ENCODE results near the gene LRP8.

LRP8 gene

DNA sequence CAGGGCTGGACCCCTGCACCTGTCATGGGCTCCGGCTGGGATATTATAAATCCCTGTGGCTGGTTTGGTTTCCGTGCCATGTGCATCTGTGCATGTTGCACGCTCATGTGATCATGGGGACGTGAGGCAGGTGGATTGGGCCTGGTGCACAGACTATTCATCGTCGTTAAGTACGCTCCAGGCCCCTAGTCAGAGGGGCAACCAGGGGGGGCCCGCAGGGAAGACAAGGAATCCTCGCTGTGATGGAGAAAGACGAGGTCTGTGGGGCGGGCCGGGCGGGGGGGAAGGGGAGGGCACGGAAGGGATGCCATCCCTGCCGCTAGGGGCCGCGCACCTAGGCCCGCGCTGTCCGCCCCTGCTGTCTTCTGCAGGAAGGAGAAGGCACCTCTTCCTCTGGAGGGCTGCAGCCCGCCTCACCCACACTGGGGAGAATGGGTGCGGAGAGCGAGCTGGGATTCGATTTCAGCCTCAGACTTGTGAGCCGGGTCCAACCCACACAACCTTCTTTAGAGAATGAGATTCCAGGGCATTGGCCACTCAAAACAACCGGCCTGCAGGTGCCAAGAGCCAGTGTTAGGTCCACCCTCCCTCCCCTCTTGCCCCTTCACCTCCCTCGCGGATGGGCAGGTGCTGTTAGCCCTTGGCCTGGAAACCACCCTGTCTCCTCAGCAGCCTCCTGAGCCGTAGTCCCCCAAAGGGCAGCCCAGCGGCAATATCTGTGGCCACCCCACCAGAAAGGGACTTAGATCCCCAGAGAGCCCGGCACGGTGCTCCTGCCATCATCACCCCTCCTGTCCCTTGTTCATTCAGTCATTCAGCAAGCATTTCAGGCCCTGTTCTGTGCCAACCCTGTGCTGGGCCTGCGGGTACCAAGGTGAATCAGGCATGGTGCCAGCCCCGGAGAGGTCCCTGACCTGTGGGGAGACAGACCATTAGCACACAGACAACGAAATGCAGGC lies 950 bp upstream of the LRP8 start:
- H3K9me3 ChIP-seq: no peaks in the 10 kb centered on the region
- H3K27me3 ChIP-seq (ENCODE audit: low read depth): no peaks in the 10 kb centered on the region
- H3K4me3 ChIP-seq: peak overlapping the region; percentile 36
- in situ Hi-C loops (cut with MboI; ENCODE audit: low sequenced_read_pairs): no loop called here
- peaks cover 20% of the 10 kb centered on the region for H3K36me3 ChIP-seq (replicated peaks)
- no peak for DNase-seq (ENCODE audit: low spot score in 2 of 2)
- H3K4me1 ChIP-seq: peaks cover 7% of the 10 kb centered on the region

DNA sequence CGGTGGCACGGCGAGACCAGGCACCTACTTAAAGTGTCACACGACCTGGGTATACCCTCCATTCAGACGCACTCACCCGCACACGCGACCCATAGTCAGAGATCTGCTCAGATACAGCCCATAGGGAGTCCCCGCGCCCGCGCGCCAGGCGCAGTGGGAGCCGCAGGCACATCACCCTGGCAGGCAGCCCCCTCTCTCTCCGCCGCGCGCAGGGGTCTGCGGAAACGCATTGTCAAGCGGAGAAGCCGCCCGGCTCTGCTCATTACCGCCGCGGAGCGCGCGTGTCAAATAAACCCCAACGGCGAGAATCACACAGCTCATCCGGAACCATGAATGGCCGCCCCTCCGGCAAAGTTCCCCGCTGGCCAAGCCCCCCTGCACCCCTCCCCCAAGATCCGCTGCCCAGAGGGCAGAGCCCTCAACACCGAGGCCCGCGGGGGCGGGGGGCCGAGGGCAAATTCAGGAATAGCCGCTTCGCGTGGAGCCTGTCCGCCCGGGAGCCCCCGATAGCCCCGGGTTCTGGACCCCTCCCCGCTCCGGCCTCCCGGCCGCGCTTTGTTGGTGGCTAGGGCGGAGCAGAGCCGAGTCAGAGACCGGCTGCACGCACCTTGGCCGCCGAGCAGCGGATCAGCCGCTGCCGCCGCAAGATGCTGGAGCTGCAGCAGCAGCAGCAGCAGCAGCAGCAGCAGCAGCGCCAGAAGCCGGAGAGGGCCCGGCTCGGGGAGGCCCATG lies 522 bp downstream of the LRP8 start:
- H3K4me3 ChIP-seq: peak overlapping the region; percentile 93
- H3K9me3 ChIP-seq: no peaks in the 10 kb centered on the region
- H3K4me1 ChIP-seq: peaks cover 7% of the 10 kb centered on the region
- peaks cover 35% of the 10 kb centered on the region for H3K36me3 ChIP-seq (replicated peaks)
- in situ Hi-C loops (cut with MboI; ENCODE audit: low sequenced_read_pairs): no loop called here
- no peaks in the 10 kb centered on the region for H3K27me3 ChIP-seq (ENCODE audit: low read depth)
- peak; percentile 18 to 69 for DNase-seq (ENCODE audit: low spot score in 2 of 2)

DNA sequence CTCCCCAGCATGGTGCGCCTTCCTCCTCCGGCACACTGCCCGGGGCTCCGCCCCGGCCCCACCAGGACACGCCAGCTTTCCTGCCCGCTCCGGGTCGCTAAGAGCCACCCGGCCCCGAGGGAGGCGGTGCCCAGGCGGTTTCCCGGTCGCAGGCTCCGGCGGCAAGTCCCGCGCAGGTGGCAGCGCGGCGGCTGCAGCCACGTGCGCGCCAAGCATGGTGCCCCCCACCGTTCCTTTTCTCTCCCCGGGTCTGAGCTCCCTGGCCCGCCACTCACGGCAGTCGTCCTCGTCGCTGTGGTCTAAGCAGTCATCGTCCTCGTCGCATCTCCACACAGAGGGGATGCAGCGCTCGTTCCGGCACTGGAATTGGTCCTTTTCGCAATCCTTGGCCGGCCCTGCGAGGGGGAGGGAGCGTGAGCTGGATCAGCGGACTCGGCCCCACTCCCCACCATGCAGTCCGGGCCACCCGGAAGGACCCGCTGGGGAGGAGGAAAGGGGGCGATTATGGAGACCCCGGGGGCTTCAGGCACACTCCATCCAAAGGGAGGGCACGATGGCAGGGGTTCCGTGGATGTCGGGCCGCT lies 1.2 kb downstream of the LRP8 start:
- Histone ChIP-seq H3K4me3 (peak overlapping the region; percentile 93), H3K9me3 (no peaks in the 10 kb centered on the region), H3K4me1 (peaks cover 7% of the 10 kb centered on the region), H3K36me3 (replicated peaks) (peaks cover 42% of the 10 kb centered on the region), H3K27me3 (ENCODE audit: low read depth) (no peaks in the 10 kb centered on the region)
- peak in 1 of 2 experiments; percentile 48 for DNase-seq (ENCODE audit: low spot score in 2 of 2)
- in situ Hi-C loops (cut with MboI; ENCODE audit: low sequenced_read_pairs): no loop called here

DNA sequence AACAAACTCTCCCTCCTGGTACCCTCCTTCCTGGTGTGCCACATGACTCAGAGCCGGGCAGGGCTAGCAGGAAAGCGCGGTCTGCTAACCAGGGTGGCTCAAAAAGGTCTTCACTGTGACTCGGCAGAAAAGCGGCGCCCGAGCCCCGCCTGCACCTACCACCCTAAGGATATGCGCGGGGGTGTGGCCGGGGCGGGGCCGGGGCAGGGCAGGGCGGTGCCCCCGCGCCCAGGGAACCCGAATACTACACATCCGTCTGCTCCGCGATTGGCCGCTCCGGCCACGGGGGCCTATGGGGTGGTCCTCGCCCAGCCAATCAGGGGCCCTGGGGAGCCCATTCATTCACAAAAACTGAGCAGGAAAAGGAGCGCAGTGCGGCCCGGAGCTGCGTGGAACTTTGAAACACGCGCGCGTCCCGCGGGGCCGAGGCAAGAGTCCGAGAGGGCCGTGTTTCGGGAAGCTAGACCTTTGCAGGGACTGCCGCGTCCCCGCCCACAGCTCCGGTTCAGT lies 1.7 kb downstream of the LRP8 start:
- Histone ChIP-seq H3K9me3 (no peaks in the 10 kb centered on the region), H3K36me3 (replicated peaks) (peaks cover 47% of the 10 kb centered on the region), H3K4me3 (peak overlapping the region; percentile 93), H3K27me3 (ENCODE audit: low read depth) (no peaks in the 10 kb centered on the region), H3K4me1 (peaks cover 7% of the 10 kb centered on the region)
- peak; percentile 92 to 98 for DNase-seq (ENCODE audit: low spot score in 2 of 2)
- in situ Hi-C loops (cut with MboI; ENCODE audit: low sequenced_read_pairs): no loop called here

DNA sequence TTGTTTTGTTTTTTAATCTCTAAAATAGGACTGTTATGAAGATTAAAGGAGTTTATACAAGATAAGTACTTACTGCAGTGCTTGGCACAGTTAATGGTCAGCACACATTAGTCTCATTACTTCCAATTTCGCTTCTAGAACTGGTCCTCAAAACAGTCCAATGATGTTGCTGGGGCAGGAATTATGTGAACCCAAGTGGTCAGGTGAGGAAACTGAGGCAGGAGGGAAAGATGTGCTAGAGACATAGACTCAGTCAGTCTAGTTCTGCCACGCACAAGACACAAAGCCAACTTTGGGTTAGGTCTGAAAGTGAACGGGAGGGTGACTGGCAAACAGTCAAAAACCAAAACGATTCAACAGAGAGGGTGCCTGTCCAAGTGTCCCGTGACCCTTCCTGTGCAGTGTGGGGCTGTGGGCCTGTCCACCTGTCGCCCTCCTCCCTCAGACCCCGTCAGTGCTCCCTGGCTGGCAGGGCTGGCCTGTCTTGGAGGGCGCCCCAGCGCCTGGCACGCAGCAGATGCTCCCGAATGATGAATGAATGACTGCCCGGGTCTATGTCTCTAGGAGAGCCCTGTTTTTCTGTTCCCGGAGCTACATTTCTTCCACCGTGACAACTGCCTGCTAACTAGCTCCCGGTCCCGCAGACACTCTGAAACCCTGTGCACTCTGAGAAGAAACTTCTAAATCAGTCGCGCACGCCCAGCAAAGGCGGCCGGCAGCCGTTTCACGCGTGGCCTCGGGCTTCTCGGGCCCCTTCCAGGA lies 2.4 kb downstream of the LRP8 start:
- in situ Hi-C loops (cut with MboI; ENCODE audit: low sequenced_read_pairs): no loop called here
- Histone ChIP-seq H3K27me3 (ENCODE audit: low read depth) (no peaks in the 10 kb centered on the region), H3K4me3 (peak overlapping the region; percentile 93), H3K4me1 (peaks cover 7% of the 10 kb centered on the region), H3K9me3 (no peaks in the 10 kb centered on the region), H3K36me3 (replicated peaks) (peaks cover 53% of the 10 kb centered on the region)
- DNase-seq (ENCODE audit: low spot score in 2 of 2): no peak

DNA sequence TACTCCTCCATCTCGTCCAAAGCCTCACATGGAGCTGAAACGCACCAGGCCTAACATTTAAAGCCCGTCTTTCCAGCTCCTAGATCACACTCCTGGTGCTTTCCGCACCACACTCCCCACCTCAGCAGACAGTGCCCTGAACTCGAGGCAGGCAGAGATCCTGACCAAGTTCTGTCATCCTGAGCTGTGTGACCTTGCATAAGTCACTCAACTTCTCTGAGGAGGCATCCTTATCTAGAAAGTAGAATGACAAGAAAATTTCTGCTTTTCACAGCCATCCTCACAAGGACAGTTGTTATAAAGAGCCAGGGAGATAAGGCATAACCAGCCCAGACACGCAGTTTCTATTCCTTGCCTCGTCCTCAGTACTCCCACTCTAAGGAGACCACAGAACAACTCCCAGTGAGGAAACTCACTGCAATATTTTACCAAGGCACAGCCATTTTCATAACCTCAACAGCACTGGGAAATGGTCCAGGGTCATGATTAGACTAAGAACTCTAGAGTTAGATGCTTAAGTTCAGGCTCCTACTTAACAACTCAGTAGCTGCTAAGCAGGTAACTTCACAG lies 3.1 kb downstream of the LRP8 start:
- DNase-seq (ENCODE audit: low spot score in 2 of 2): no peak
- Histone ChIP-seq H3K27me3 (ENCODE audit: low read depth) (no peaks in the 10 kb centered on the region), H3K4me3 (no peak overlapping the region), H3K9me3 (no peaks in the 10 kb centered on the region), H3K36me3 (replicated peaks) (peaks cover 55% of the 10 kb centered on the region), H3K4me1 (peaks cover 7% of the 10 kb centered on the region)
- in situ Hi-C loops (cut with MboI; ENCODE audit: low sequenced_read_pairs): no loop called here

DNA sequence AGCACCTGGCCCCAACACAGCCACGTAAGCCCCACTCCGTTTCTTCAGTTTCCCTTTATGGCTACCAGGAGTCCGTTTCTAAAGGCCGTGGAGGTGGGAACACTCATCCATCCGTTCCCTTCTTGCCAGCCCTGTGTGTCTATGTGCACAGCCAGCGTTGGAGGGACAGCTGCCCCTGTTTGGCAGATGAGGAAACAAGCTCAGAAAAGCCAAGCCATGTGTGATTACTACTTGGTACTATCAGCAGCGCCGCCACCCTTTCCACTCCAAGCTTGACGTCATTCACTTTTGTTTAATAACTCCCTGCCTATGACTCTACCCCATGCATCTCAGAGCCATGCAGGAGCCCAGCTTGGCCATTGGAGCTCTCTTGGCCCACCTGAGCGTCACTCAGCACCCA lies 3.5 kb downstream of the LRP8 start:
- Histone ChIP-seq H3K36me3 (replicated peaks) (peaks cover 60% of the 10 kb centered on the region), H3K9me3 (no peaks in the 10 kb centered on the region), H3K27me3 (ENCODE audit: low read depth) (no peaks in the 10 kb centered on the region), H3K4me3 (no peak overlapping the region), H3K4me1 (peaks cover 7% of the 10 kb centered on the region)
- in situ Hi-C loops (cut with MboI; ENCODE audit: low sequenced_read_pairs): no loop called here
- DNase-seq (ENCODE audit: low spot score in 2 of 2): no peak

DNA sequence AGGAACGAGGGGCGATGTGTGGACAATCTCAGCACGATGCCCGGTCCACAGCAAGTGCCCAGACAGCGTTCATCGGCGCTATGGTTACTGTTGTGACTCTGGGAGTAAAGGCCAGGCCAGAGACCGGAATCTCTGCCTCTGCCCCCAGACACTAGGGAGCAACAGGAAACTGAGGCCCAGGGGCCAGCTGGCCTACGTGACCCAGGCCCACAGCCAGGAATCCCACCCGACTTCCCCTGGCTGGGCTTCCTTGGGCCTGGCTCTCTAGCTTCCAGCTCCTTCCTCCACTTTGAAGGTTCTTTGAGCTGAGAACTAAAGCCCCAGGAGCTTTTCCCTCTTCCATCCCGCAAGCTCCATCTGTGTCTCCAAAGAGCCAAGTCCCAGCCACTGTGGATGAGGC lies 4.6 kb downstream of the LRP8 start:
- no peak overlapping the region for H3K4me3 ChIP-seq
- no peak for DNase-seq (ENCODE audit: low spot score in 2 of 2)
- no peaks in the 10 kb centered on the region for H3K27me3 ChIP-seq (ENCODE audit: low read depth)
- H3K9me3 ChIP-seq: no peaks in the 10 kb centered on the region
- in situ Hi-C loops (cut with MboI; ENCODE audit: low sequenced_read_pairs): no loop called here
- H3K4me1 ChIP-seq: peaks cover 7% of the 10 kb centered on the region
- H3K36me3 ChIP-seq (replicated peaks): peaks cover 67% of the 10 kb centered on the region

DNA sequence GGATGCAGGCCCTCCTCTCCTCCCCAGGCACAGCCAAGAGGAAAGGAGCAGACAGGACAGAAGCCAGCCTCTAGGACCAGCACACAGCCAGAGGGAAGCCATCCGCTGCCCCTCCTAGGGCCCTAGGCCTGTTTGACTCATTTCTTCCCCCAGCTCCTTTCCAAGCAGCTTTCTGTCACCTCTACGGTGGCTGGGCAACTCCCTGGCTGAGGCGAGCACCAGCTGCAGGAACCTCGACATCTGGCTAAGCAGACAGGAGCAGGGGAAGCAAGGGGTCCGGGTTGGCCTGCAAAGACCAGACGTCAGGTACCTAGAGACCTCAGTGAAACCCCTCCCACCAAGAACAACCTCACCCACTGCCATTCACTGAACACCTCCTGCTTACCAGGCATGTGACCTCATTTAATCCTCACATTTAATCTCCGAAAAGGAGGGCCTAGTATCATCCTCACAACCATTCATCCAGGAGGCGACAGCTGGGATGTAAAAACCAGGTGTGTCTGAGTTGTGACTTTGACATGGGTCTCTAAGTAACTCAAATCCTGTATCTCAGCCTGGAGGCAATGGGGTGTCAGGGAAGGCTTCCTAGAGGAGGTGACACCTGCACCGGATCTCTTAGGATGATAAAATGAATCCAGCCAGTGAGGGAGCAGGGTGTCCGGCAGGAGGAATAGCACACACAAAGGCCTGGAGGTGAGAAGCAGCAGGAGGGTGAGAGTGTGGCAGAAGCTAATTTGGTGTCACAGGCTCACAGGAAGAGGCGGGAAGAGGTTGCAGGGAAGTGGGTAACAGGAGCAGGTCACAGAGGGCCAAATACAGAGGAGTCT lies 5.9 kb downstream of the LRP8 start:
- in situ Hi-C loops (cut with MboI; ENCODE audit: low sequenced_read_pairs): no loop called here
- DNase-seq (ENCODE audit: low spot score in 2 of 2): no peak
- no peaks in the 10 kb centered on the region for H3K9me3 ChIP-seq
- H3K4me3 ChIP-seq: no peak overlapping the region
- peaks cover 67% of the 10 kb centered on the region for H3K36me3 ChIP-seq (replicated peaks)
- no peaks in the 10 kb centered on the region for H3K27me3 ChIP-seq (ENCODE audit: low read depth)
- H3K4me1 ChIP-seq: peaks cover 7% of the 10 kb centered on the region

DNA sequence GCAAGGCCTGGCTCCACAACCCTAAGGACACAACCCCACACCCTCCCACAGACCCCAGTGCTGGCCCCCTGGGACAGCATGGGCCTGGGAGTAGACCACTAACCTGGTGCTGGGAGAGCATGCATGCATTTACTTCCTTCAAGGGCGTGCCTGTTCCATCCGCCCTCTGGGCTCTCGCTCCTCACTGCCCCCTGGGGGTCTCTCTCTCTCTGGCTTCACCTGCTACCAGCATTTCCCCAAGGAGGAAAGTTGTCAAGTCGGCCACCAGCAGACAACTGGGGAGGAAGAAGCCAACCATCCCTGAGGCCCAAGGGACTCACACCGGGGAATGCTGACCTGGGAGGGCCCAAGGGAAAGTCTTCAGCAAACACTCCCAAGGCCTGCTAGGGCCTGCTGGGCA lies 6.5 kb downstream of the LRP8 start:
- DNase-seq (ENCODE audit: low spot score in 2 of 2): peak in 1 of 2 experiments; percentile 57

DNA sequence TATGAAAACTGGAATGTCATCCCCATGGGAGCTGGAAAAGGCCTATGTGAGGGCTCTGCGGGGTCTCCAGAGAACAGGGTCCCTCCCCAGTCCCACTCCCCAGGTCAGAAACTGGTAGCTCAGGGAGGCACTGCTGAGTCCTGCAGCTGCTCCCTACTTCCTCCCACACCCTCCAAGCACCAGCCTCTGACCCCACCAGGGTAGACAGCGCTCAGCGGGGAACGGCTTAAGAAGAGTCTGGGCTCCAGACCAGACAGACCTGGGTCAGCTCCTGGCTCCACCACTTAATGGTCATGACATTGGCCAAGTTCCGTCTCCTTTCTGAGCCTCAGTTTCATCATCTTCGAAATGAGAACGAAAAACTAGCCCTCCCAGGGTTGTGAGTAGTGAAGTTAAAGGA lies 7.2 kb downstream of the LRP8 start:
- Histone ChIP-seq H3K9me3 (no peaks in the 10 kb centered on the region), H3K4me1 (peaks cover 7% of the 10 kb centered on the region), H3K36me3 (replicated peaks) (peaks cover 65% of the 10 kb centered on the region), H3K4me3 (no peak overlapping the region), H3K27me3 (ENCODE audit: low read depth) (no peaks in the 10 kb centered on the region)
- DNase-seq (ENCODE audit: low spot score in 2 of 2): no peak
- in situ Hi-C loops (cut with MboI; ENCODE audit: low sequenced_read_pairs): no loop called here

More for the DNA sequence above, 6.5 kb downstream of the LRP8 start:
- Histone ChIP-seq H3K4me1 (peaks cover 7% of the 10 kb centered on the region), H3K4me3 (no peak overlapping the region), H3K36me3 (replicated peaks) (peaks cover 67% of the 10 kb centered on the region), H3K9me3 (no peaks in the 10 kb centered on the region), H3K27me3 (ENCODE audit: low read depth) (no peaks in the 10 kb centered on the region)
- in situ Hi-C loops (cut with MboI; ENCODE audit: low sequenced_read_pairs): no loop called here

DNA sequence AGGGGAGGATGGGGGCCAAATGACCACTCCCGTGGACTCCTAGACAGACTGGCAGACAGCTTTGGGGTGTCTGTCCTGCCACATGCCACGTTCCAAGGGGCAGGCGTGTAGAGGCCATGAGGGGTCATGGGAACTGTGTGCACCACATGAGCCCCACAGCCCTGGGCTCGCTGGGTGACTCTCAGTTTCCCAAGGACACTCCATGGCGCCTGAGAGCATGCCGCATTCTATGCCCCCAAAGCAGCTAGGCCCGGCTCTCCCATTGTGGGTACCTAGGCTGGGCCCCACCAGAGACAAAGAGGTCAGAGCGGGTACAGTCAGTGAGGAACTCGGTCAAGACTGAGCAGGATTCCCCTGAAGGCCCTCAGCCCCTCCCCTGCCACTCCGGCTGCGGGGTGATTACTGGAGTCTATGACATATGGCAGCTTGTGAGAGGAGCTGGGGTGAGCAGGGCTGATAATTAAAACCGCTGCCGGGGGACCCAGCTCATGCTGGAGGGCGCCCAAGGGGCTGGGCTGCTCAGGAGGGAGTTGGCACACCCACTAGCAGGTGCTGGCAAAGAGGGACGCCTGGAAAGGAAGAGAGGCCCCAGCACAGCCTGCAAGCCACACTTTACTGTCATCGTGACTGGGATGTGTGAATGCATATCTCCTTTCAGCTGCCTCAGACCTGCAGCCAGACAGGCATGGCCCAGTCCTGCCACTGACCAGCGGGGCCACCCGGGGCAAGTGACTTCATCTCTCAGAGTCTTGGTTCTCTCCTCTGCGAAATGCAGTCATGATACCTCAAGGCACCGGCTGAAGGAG lies 8.4 kb downstream of the LRP8 start:
- peaks cover 56% of the 10 kb centered on the region for H3K36me3 ChIP-seq (replicated peaks)
- H3K9me3 ChIP-seq: no peaks in the 10 kb centered on the region
- in situ Hi-C loops (cut with MboI; ENCODE audit: low sequenced_read_pairs): no loop called here
- no peaks in the 10 kb centered on the region for H3K4me1 ChIP-seq
- H3K27me3 ChIP-seq (ENCODE audit: low read depth): no peaks in the 10 kb centered on the region
- H3K4me3 ChIP-seq: no peak overlapping the region
- DNase-seq (ENCODE audit: low spot score in 2 of 2): no peak

Data from HAP-1 (cell line).